HG03175 (cell line): ENCODE results near the gene NUDC.
"Not testable (repeated sequence)": the region's sequence is repeated elsewhere in the genome, so short reads cannot be mapped to it uniquely, and the experiment has no call there.

Experiments
- ATAC-seq: cut with Tn5 transposase; IDR thresholded peaks from one replicate; pipeline ENCODE4 v1.9.1; 2021; ENCODE audit warnings: mild to moderate bottlenecking, moderate library complexity; ENCODE audit not compliant: unreplicated experiment

Gene NUDC

GRCh38 chr1:26910343-26911160 lies 11.0 kb upstream of the NUDC start:
- ATAC-seq: no peak

GRCh38 chr1:26911399-26912146 lies 10.0 kb upstream of the NUDC start:
- no peak for ATAC-seq

- no peak for ATAC-seq
Observed at GRCh38 chr1:26912147-26912490, 9.4 kb upstream of the NUDC start.

- no peak for ATAC-seq
Observed at GRCh38 chr1:26913389-26913753, 8.2 kb upstream of the NUDC start.

- no peak for ATAC-seq
Observed at GRCh38 chr1:26913754-26914619, 7.6 kb upstream of the NUDC start, which contains the start of gene NR0B2. TSS of gene NR0B2 (minus strand) at chr1:26913975. CDS start at chr1:26913940, 35 bp downstream.

- no peak for ATAC-seq
Observed at GRCh38 chr1:26915204-26915842, 6.2 kb upstream of the NUDC start.

GRCh38 chr1:26921126-26921539 lies 410 bp upstream of the NUDC start:
- ATAC-seq: no peak

- ATAC-seq: no peak
Observed at GRCh38 chr1:26922431-26922729, 837 bp downstream of the NUDC start.

GRCh38 chr1:26922901-26923300 lies 1.4 kb downstream of the NUDC start:
- no peak for ATAC-seq

- no peak for ATAC-seq
Observed at GRCh38 chr1:26923711-26924110, 2.2 kb downstream of the NUDC start.

- ATAC-seq: no peak
Observed at GRCh38 chr1:26932531-26932930, 11.0 kb downstream of the NUDC start.

GRCh38 chr1:26936823-26937222 lies 15.3 kb downstream of the NUDC start:
- ATAC-seq: no peak

- ATAC-seq: no peak
Observed at GRCh38 chr1:26938004-26938658, 16.6 kb downstream of the NUDC start.

- no peak for ATAC-seq
Observed at GRCh38 chr1:26938659-26939025, 17.1 kb downstream of the NUDC start.

- ATAC-seq: no peak
Observed at GRCh38 chr1:26941311-26941710, 19.8 kb downstream of the NUDC start.

GRCh38 chr1:26942656-26943055 lies 21.1 kb downstream of the NUDC start:
- no peak for ATAC-seq

GRCh38 chr1:26945138-26945537 lies 23.6 kb downstream of the NUDC start:
- no peak for ATAC-seq

GRCh38 chr1:26945728-26946127 lies 24.2 kb downstream of the NUDC start:
- no peak for ATAC-seq

- no peak for ATAC-seq
Observed at GRCh38 chr1:26946270-26946669, 24.7 kb downstream of the NUDC start.

GRCh38 chr1:26948725-26949057 lies 27.1 kb downstream of the NUDC start:
- not testable (repeated sequence) for ATAC-seq
